Aorta (tissue), 5 donors: ENCODE data around the gene PLPPR5. TPM values are rescaled to one million over a fixed set of nuclear protein-coding genes. Genes with fewer than 3 reads are reported as not detected.
"Not testable (repeated sequence)": the region's sequence is repeated elsewhere in the genome, so short reads cannot be mapped to it uniquely, and the experiment has no call there.

ENCODE experiments used
- ATAC-seq: fragments of 200-7000 bp; cut with Tn5 transposase; one replicate; pipeline ENCODE4 v1.9.1; 2022; ENCODE audit warnings: moderate library complexity; ENCODE audit not compliant: low FRiP score
- DNase-seq, 2 donors: peaks; one replicate each; pipeline ENCODE4 v3.0.0-alpha.2; 2020
- H3K27ac ChIP-seq, 2 donors: one replicate each; pipeline ENCODE4 v1.5.1; 2013; ENCODE audit warnings: low read length in 2 of 2, mild to moderate bottlenecking in 2 of 2, moderate library complexity in 2 of 2, control low read depth in 1 of 2, inconsistent platforms in 1 of 2, low read depth in 1 of 2
- H3K27me3 ChIP-seq, 2 donors: one replicate each; pipeline ENCODE4 v1.6.1; 2013; ENCODE audit warnings: control low read depth in 1 of 2, low read length in 1 of 2, mild to moderate bottlenecking in 1 of 2, moderate library complexity in 1 of 2; ENCODE audit not compliant: insufficient read depth in 2 of 2, control insufficient read depth in 1 of 2
- H3K36me3 ChIP-seq, 2 donors: one replicate each; pipeline ENCODE4 v1.6.1; 2013; ENCODE audit warnings: control low read depth in 1 of 2, low read length in 1 of 2, mild to moderate bottlenecking in 1 of 2; ENCODE audit not compliant: insufficient read depth in 2 of 2, control insufficient read depth in 1 of 2
- H3K4me1 ChIP-seq, 2 donors: one replicate each; pipeline ENCODE4 v1.6.1; 2013; ENCODE audit warnings: low read length in 2 of 2, control low read depth in 1 of 2, mild to moderate bottlenecking in 1 of 2, moderate library complexity in 1 of 2; ENCODE audit not compliant: insufficient read depth in 2 of 2, control insufficient read depth in 1 of 2
- H3K4me3 ChIP-seq, 2 donors: one replicate each; pipeline ENCODE4 v1.5.1; 2013; ENCODE audit warnings: low read length in 2 of 2, control low read depth in 1 of 2, mild to moderate bottlenecking in 1 of 2
- H3K9me3 ChIP-seq: one replicate; pipeline ENCODE4 v1.6.1; 2013; ENCODE audit warnings: mild to moderate bottlenecking, low read length; ENCODE audit not compliant: control insufficient read depth
- WGBS, 2 donors: extraction: QIAGEN DNeasy Blood & Tissue Kit; methylation state at CpG; one replicate each; pipeline ENCODE4 v1.1.7; 2013; 5-methylcytosine and 5-hydroxymethylcytosine counted together
- intact Hi-C, 2 donors: fragments of 100-400 bp; cut with DNase I; formaldehyde crosslinking; loops; one replicate each; pipeline versions ENCODE4 v1.14.2 to v1.15.0; 2022
- long read RNA-seq, 2 donors: library from polyadenylated mRNA; unstranded; transcript quantifications; one replicate each; pipeline ENCODE4 v2.0.0, GENCODE V29; 2020 to 2021
- polyA plus RNA-seq, 2 donors: library from polyadenylated mRNA; stranded (reverse); fragments of 200-250 nt; gene quantifications; one replicate each; pipeline ENCODE4 v1.2.3, GENCODE V29; 2013
- total RNA-seq, 2 donors: library from RNA; stranded (reverse); fragmentation: NEBNext Ultra II Directional; extraction: Animal tissue kit (Norgen Biotek cat#: 25700); gene quantifications; one replicate each; pipeline ENCODE4 v1.2.1, GENCODE V29; 2021
- donor health status: healthy with polysubstance abuse.
- donor health status: Bipolar disorder and iron deficiency.
- donor health status: DM: no; HTN: no; CAD: no.
- donor health status: DM: no; HTN: no; CAD: no.
- donor health status: DM: yes; HTN: yes; CAD: no.

The PLPPR5 gene
- total RNA-seq (not detected), polyA plus RNA-seq (not detected)
- long read RNA-seq, donor 1 = 0 reads
- long read RNA-seq, donor 2 = 0 reads

- ATAC-seq = no peak
- DNase-seq = peak in 1 of 2 donors; percentile 68
- no peaks in the 10 kb centered on the region for H3K9me3 ChIP-seq
- no peaks in the 10 kb centered on the region for H3K4me1 ChIP-seq
- H3K36me3 ChIP-seq = no peaks in the 10 kb centered on the region
- no peak within 1 kb of the TSS for H3K27ac ChIP-seq
- no peaks in the 10 kb centered on the region for H3K27me3 ChIP-seq
- intact Hi-C loops = no loop called here
- peak within 1 kb of the TSS; percentile 4 to 18 for H3K4me3 ChIP-seq
- 1 to 2% methylated on average over 33 to 56 of the region's 56 CpGs for WGBS, 2 donors
These were observed at the start of gene PLPPR5 for GRCh38 chr1:99004861-99005442. Gene PLPPR5, minus strand, starts transcription at chr1:99004861. Its CDS starts 190 bp downstream, at chr1:99004671.

- ATAC-seq = peak; percentile 44
- WGBS, 2 donors = 90 to 92% methylated on average over 10 of the region's 10 CpGs
These were observed 47.1 kb upstream of the PLPPR5 start for GRCh38 chr1:99051611-99052283.

GRCh38 chr1:99049745-99050144 is 45.1 kb upstream of the PLPPR5 start:
- Histone ChIP-seq H3K36me3 (no peaks in the 10 kb centered on the region), H3K27me3 (no peaks in the 10 kb centered on the region), H3K4me3 (no peak overlapping the region), H3K9me3 (peaks cover 3% of the 10 kb centered on the region), H3K27ac (no peak overlapping the region), H3K4me1 (no peaks in the 10 kb centered on the region)
- ATAC-seq (no peak), DNase-seq (no peak)
- intact Hi-C loops = no loop called here
- WGBS, 2 donors = 85 to 86% methylated on average over 3 of the region's 3 CpGs

More at GRCh38 chr1:99051611-99052283, 47.1 kb upstream of the PLPPR5 start:
- no peak overlapping the region for H3K4me3 ChIP-seq
- H3K36me3 ChIP-seq = no peaks in the 10 kb centered on the region
- no peaks in the 10 kb centered on the region for H3K4me1 ChIP-seq
- H3K27me3 ChIP-seq = no peaks in the 10 kb centered on the region
- H3K27ac ChIP-seq = no peak overlapping the region
- intact Hi-C loops = no loop called here
- DNase-seq = no peak
- H3K9me3 ChIP-seq = peaks cover 3% of the 10 kb centered on the region

GRCh38 chr1:99036746-99037145 is 32.1 kb upstream of the PLPPR5 start:
- H3K9me3 ChIP-seq, H3K36me3 ChIP-seq, H3K27me3 ChIP-seq, intact Hi-C loops, DNase-seq, ATAC-seq, H3K27ac ChIP-seq, H3K4me1 ChIP-seq, H3K4me3 ChIP-seq: not testable (repeated sequence)
- 60 to 64% methylated on average over 5 of the region's 5 CpGs for WGBS, 2 donors

GRCh38 chr1:99018313-99018712 is 13.7 kb upstream of the PLPPR5 start:
- WGBS, 2 donors = 36 to 45% methylated on average over 3 of the region's 3 CpGs
- H3K27ac ChIP-seq = no peak overlapping the region
- H3K4me3 ChIP-seq = no peak overlapping the region
- H3K27me3 ChIP-seq = no peaks in the 10 kb centered on the region
- ATAC-seq (no peak), DNase-seq (no peak)
- H3K9me3 ChIP-seq = no peaks in the 10 kb centered on the region
- H3K36me3 ChIP-seq = no peaks in the 10 kb centered on the region
- intact Hi-C loops = no loop called here
- no peaks in the 10 kb centered on the region for H3K4me1 ChIP-seq

GRCh38 chr1:99017655-99018054 is 13.0 kb upstream of the PLPPR5 start:
- intact Hi-C loops = no loop called here
- DNase-seq = no peak
- H3K36me3 ChIP-seq = no peaks in the 10 kb centered on the region
- WGBS, 2 donors = 44 to 53% methylated on average over 2 of the region's 2 CpGs
- H3K4me3 ChIP-seq = no peak overlapping the region
- H3K9me3 ChIP-seq = no peaks in the 10 kb centered on the region
- H3K27me3 ChIP-seq = no peaks in the 10 kb centered on the region
- H3K4me1 ChIP-seq = no peaks in the 10 kb centered on the region
- H3K27ac ChIP-seq = no peak overlapping the region
- no peak for ATAC-seq

- 40 to 57% methylated on average over 2 of the region's 2 CpGs for WGBS, 2 donors
- H3K9me3 ChIP-seq = no peaks in the 10 kb centered on the region
- H3K27me3 ChIP-seq = no peaks in the 10 kb centered on the region
- intact Hi-C loops = no loop called here
- H3K36me3 ChIP-seq = no peaks in the 10 kb centered on the region
- H3K27ac ChIP-seq = no peak overlapping the region
- no peak for DNase-seq
- H3K4me1 ChIP-seq = no peaks in the 10 kb centered on the region
- no peak for ATAC-seq
- H3K4me3 ChIP-seq = no peak overlapping the region
These were observed 6.0 kb upstream of the PLPPR5 start for GRCh38 chr1:99010679-99011078.

- ATAC-seq = no peak
- intact Hi-C loops = no loop called here
- H3K4me3 ChIP-seq = no peak overlapping the region
- H3K9me3 ChIP-seq = no peaks in the 10 kb centered on the region
- no peak for DNase-seq
- no peaks in the 10 kb centered on the region for H3K4me1 ChIP-seq
- no peaks in the 10 kb centered on the region for H3K27me3 ChIP-seq
- WGBS, 2 donors = 46 to 61% methylated on average over 3 of the region's 3 CpGs
- no peaks in the 10 kb centered on the region for H3K36me3 ChIP-seq
- no peak overlapping the region for H3K27ac ChIP-seq
These were observed 2.7 kb upstream of the PLPPR5 start for GRCh38 chr1:99007366-99007765.

- no peak overlapping the region for H3K4me3 ChIP-seq
- no peaks in the 10 kb centered on the region for H3K4me1 ChIP-seq
- intact Hi-C loops = no loop called here
- no peaks in the 10 kb centered on the region for H3K9me3 ChIP-seq
- 7 to 15% methylated on average over 8 of the region's 8 CpGs for WGBS, 2 donors
- no peak overlapping the region for H3K27ac ChIP-seq
- no peak for ATAC-seq
- H3K27me3 ChIP-seq = no peaks in the 10 kb centered on the region
- no peak for DNase-seq
- no peaks in the 10 kb centered on the region for H3K36me3 ChIP-seq
These were observed 879 bp upstream of the PLPPR5 start for GRCh38 chr1:99005537-99005942.
